ENCODE measurements around the gene HNRNPA1.
A peak's percentile ranks its signal among the peaks of the same experiment; 100 is the strongest.

HNRNPA1 gene

DNA sequence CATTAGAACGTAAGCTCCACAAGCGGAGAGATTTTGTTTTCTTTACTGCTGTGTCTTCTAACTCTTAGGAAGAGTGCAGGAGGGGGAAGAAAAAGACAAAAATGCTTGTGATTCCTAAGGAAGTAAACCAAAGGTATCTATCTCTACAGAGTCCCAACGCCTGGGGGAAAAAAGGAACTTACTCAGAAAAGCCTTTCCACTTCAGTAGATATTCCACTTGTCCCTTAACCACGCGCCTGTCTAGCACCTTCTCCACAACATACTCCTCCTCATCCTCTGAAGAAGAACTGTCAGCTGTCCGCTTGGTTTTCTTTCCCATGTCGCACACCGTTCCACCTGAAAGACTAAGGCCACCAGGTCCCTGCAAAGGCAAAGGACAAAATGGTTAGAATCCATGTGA is 23.2 kb upstream of the HNRNPA1 start:
- Histone ChIP-seq H3K36me3 (ENCODE audit: control insufficient read depth, insufficient read depth, low read length) (peaks cover 9% of the 10 kb centered on the region), H3K27me3 (replicated peaks; ENCODE audit: control insufficient read depth, insufficient read depth, low read length) (no peaks in the 10 kb centered on the region), H3K4me3 (replicated peaks; ENCODE audit: low read depth, low read length) (no peak overlapping the region)
- DNase-seq (ENCODE audit: extremely low read depth, insufficient read length), result no peak
- TF ChIP-seq, protein P1, sequence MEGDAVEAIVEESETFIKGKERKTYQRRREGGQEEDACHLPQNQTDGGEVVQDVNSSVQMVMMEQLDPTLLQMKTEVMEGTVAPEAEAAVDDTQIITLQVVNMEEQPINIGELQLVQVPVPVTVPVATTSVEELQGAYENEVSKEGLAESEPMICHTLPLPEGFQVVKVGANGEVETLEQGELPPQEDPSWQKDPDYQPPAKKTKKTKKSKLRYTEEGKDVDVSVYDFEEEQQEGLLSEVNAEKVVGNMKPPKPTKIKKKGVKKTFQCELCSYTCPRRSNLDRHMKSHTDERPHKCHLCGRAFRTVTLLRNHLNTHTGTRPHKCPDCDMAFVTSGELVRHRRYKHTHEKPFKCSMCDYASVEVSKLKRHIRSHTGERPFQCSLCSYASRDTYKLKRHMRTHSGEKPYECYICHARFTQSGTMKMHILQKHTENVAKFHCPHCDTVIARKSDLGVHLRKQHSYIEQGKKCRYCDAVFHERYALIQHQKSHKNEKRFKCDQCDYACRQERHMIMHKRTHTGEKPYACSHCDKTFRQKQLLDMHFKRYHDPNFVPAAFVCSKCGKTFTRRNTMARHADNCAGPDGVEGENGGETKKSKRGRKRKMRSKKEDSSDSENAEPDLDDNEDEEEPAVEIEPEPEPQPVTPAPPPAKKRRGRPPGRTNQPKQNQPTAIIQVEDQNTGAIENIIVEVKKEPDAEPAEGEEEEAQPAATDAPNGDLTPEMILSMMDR (IDR thresholded peaks at IDR 0.05; ENCODE audit: insufficient read depth, low read length, poor library complexity, severe bottlenecking), result no peak

DNA sequence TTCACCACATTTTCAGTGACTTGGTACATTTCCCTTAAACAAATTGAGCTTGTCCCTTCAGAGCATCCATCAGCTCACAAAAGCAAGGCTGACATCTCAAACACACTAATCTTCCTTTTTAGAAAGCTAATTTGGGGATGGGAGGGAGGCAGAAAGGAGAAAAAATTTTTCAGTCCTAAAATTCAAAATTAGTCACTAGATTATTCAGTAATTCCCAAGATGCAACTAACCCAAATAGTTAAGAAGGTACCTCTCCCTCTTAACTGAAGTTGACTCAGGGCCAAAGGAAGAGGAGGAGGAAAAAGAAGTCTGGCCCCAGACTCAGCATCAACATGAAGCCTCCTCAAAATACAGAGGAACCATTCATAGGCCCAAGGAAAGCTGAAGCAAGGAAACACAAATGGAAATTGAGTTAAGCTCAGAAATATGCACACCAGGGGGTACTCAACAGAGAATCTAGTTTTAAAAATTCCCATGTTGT is 22.3 kb upstream of the HNRNPA1 start:
- peaks cover 9% of the 10 kb centered on the region for H3K36me3 ChIP-seq (ENCODE audit: control insufficient read depth, insufficient read depth, low read length)
- TF ChIP-seq, protein P1 (IDR thresholded peaks at IDR 0.05; ENCODE audit: insufficient read depth, low read length, poor library complexity, severe bottlenecking), result no peak
- no peak overlapping the region for H3K4me3 ChIP-seq (replicated peaks; ENCODE audit: low read depth, low read length)
- no peaks in the 10 kb centered on the region for H3K27me3 ChIP-seq (replicated peaks; ENCODE audit: control insufficient read depth, insufficient read depth, low read length)
- no peak for DNase-seq (ENCODE audit: extremely low read depth, insufficient read length)

DNA sequence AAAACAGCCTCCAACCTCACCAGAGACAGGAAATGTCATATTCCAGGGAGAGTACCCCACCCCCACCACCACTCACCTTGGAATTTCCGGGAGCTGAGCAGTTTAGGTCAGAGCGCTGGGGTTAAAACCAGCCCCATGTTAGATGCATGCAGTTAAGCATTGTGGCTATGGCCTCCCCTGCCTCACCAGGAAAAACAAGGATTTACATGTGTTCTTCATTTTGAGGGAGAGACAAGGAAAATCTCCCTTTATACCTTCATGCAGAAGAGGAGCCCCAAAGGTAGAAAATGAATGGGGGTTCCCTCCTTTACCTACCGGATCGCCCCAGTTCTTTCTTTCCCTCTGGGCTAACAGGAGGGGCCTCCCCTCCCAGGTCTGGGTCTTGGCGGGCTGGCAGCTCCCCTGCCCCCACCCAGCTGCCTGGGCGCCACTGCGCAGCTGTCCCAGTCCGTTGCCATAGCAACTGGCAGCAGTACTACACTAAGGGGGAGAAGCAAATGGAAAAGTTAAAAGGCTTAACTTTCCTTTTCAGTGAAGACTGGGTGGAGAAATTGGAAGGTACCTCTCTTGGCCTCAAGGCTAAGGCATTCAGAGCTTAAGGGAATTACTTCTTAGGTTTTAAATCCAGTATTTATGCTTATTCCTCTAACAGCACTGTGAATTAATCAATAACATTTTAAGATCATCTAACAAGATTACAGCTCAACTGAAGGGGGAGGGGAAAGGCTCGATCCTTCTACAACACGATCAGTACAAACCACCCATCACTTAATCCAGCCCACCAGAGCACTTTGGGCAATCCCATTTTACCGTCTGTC is 21.1 kb upstream of the HNRNPA1 start:
- H3K27me3 ChIP-seq (replicated peaks; ENCODE audit: control insufficient read depth, insufficient read depth, low read length), result no peaks in the 10 kb centered on the region
- H3K4me3 ChIP-seq (replicated peaks; ENCODE audit: low read depth, low read length), result peak overlapping the region; percentile 47
- H3K36me3 ChIP-seq (ENCODE audit: control insufficient read depth, insufficient read depth, low read length), result peaks cover 9% of the 10 kb centered on the region
- peak; percentile 63 for DNase-seq (ENCODE audit: extremely low read depth, insufficient read length)
- TF ChIP-seq, protein P1 (IDR thresholded peaks at IDR 0.05; ENCODE audit: insufficient read depth, low read length, poor library complexity, severe bottlenecking), result no peak

DNA sequence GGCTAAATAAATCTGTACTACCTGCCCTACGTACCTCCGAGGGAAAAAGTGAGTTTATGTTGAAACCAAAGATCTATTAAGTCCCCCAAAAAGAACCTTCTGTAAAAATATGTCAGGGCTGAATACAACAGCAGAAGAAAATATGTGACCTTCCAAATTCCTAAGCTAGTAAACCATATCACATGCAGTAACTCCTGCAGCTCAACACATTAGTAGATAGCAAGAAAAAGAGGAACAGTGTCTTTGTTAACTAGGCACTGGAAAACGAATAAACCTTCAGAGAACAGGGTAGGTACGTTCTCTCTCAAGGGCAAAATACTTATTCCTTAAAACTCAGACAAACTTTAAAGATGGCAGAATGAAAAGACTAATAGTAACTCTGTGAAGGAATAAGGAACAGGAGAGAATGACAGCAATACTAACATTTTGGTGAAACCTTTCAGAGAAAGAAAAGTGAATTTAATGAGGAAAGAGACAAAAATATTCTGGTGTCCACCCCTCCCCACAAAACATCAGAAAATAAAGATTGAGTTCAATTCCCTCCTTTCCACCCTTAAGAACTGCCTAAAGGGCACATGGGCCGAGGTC is 18.6 kb upstream of the HNRNPA1 start:
- Histone ChIP-seq H3K36me3 (ENCODE audit: control insufficient read depth, insufficient read depth, low read length) (peaks cover 4% of the 10 kb centered on the region), H3K27me3 (replicated peaks; ENCODE audit: control insufficient read depth, insufficient read depth, low read length) (no peaks in the 10 kb centered on the region), H3K4me3 (replicated peaks; ENCODE audit: low read depth, low read length) (no peak overlapping the region)
- TF ChIP-seq, protein P1 (IDR thresholded peaks at IDR 0.05; ENCODE audit: insufficient read depth, low read length, poor library complexity, severe bottlenecking), result no peak
- no peak for DNase-seq (ENCODE audit: extremely low read depth, insufficient read length)

DNA sequence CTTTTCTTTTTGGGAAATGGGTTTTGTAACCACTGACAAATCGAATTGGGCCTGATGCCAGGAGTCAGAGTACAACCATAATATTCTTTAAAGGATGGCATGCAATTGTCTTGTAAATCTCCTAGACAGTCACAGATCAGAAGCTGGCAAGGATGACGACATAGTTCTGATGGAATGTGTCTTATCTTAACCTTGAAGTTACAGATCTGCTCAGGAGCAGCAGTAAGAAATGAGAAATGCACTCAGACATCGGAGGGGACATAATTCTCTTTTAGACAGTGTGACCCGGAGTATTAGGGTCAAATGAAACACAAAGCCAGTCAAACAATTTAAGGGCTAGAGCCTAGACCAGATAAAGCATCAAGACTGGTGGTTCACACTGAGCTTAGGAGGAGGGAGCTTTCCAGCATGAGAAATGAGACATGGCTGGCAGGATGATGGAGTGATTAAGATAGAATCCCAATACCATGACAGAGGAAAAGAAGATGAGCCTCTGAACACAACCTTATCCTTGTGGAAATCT is 18.1 kb upstream of the HNRNPA1 start:
- Histone ChIP-seq H3K4me3 (replicated peaks; ENCODE audit: low read depth, low read length) (no peak overlapping the region), H3K36me3 (ENCODE audit: control insufficient read depth, insufficient read depth, low read length) (no peaks in the 10 kb centered on the region; the same call in 1 of the 2 replicates), H3K27me3 (replicated peaks; ENCODE audit: control insufficient read depth, insufficient read depth, low read length) (no peaks in the 10 kb centered on the region)
- DNase-seq (ENCODE audit: extremely low read depth, insufficient read length), result no peak
- TF ChIP-seq, protein P1 (IDR thresholded peaks at IDR 0.05; ENCODE audit: insufficient read depth, low read length, poor library complexity, severe bottlenecking), result no peak
